Lower leg skin (tissue), 4 donors: ENCODE data around the gene PSMB10. TPM values are rescaled to one million over a fixed set of nuclear protein-coding genes. Genes with fewer than 3 reads are reported as not detected.

Experiments
- DNase-seq, 2 donors: peaks; one replicate each; pipeline ENCODE4 v3.0.0-alpha.2; 2019; ENCODE audit warnings: low spot score in 2 of 2
- H3K4me3 ChIP-seq: fragments of 200-600 bp; sonication (generic); 2 replicates; pipeline ENCODE4 v1.5.1; 2017; ENCODE audit warnings: mild to moderate bottlenecking, low read depth; ENCODE audit not compliant: poor library complexity, severe bottlenecking
- CTCF ChIP-seq, 3 donors: fragments of 450-650 bp; IDR thresholded peaks; one replicate each; pipeline ENCODE4 v1.5.1; 2016; ENCODE audit warnings: antibody characterized with exemption in 3 of 3, mild to moderate bottlenecking in 3 of 3, moderate library complexity in 2 of 3
- POLR2A ChIP-seq, 2 donors: fragments of 450-650 bp; IDR thresholded peaks; one replicate each; pipeline ENCODE4 v1.6.1; 2016 to 2017; ENCODE audit warnings: antibody characterized with exemption in 2 of 2, mild to moderate bottlenecking in 1 of 2, moderate library complexity in 1 of 2
- WGBS, 2 donors: methylation state at CpG; one replicate each; pipeline ENCODE4 v1.1.5; 2018; 5-methylcytosine and 5-hydroxymethylcytosine counted together
- intact Hi-C: fragments of 100-400 bp; cut with DNase I; formaldehyde crosslinking; loops from one replicate; pipeline ENCODE4 v1.15.0; 2023; ENCODE audit warnings: low total_unique reads
- total RNA-seq, 4 donors: library from RNA; depleted of rRNA; stranded (reverse); fragments of >200 nt; gene quantifications; one replicate each; pipeline ENCODE4 v1.1.0, GENCODE V29; 2016

Gene PSMB10
- total RNA-seq, 4 donors from 2014 or later, result 11.4 to 20.4 (median 17.8) TPM

GRCh38 chr16:67901734-67902133 lies 34.9 kb downstream of the PSMB10 start:
- TF ChIP-seq CTCF (IDR thresholded peaks at IDR 0.05) (no peak), POLR2A (IDR thresholded peaks at IDR 0.05) (no peak)
- WGBS, 2 donors, result 95 to 97% methylated on average over 5 of the region's 5 CpGs
- H3K4me3 ChIP-seq, result no peak overlapping the region
- DNase-seq, result no peak
- intact Hi-C loops, result no loop called here

- no peak for DNase-seq
- 67 to 71% methylated on average over 3 of the region's 3 CpGs for WGBS, 2 donors
- TF ChIP-seq POLR2A (IDR thresholded peaks at IDR 0.05) (no peak), CTCF (IDR thresholded peaks at IDR 0.05) (no peak)
- H3K4me3 ChIP-seq, result no peak overlapping the region
- intact Hi-C loops, result no loop called here
Measured at GRCh38 chr16:67897231-67897630, 39.4 kb downstream of the PSMB10 start.

GRCh38 chr16:67893743-67894399 lies 42.8 kb downstream of the PSMB10 start:
- intact Hi-C loops, result no loop called here
- no peak for DNase-seq
- 14 to 16% methylated on average over 14 of the region's 14 CpGs for WGBS, 2 donors
- no peak for TF ChIP-seq CTCF (IDR thresholded peaks at IDR 0.05)
- no peak for TF ChIP-seq POLR2A (IDR thresholded peaks at IDR 0.05)
- peak overlapping the region; percentile 88 for H3K4me3 ChIP-seq

GRCh38 chr16:67892899-67893742 lies 43.5 kb downstream of the PSMB10 start, which contains the start of gene PSKH1:
PSKH1 (plus strand) TSS chr16:67893254; CDS start chr16:67908750, 15,496 bp downstream.
- H3K4me3 ChIP-seq, result peak within 1 kb of the TSS; percentile 88
- peak in 1 of 2 donors; percentile 63 for TF ChIP-seq POLR2A (IDR thresholded peaks at IDR 0.05)
- no peak for TF ChIP-seq CTCF (IDR thresholded peaks at IDR 0.05)
- 0 to 1% methylated on average over 22 to 90 of the region's 90 CpGs for WGBS, 2 donors
- intact Hi-C loops, result no loop called here
- DNase-seq, result peak; percentile 95 to 100

- 46 to 53% methylated on average over 5 of the region's 5 CpGs for WGBS, 2 donors
- intact Hi-C loops, result no loop called here
- no peak for TF ChIP-seq POLR2A (IDR thresholded peaks at IDR 0.05)
- TF ChIP-seq CTCF (IDR thresholded peaks at IDR 0.05), result no peak
- no peak overlapping the region for H3K4me3 ChIP-seq
- no peak for DNase-seq
Measured at GRCh38 chr16:67892375-67892774, 44.3 kb downstream of the PSMB10 start.
